ENCODE data around the gene GATB. TPM values are rescaled to one million over a fixed set of nuclear protein-coding genes. Genes with fewer than 3 reads are reported as not detected.

GATB gene
- total RNA-seq, 2 donors from 2014 or later: 28.1 to 131 TPM

GRCh38 chr4:151719956-151720334, 40.9 kb downstream of the GATB start:
- no peak overlapping the region for H3K4me3 ChIP-seq
- no peaks in the 10 kb centered on the region for H3K9me3 ChIP-seq
- H3K4me1 ChIP-seq: peaks cover 0 to 13% of the 10 kb centered on the region in 2 donors
- H3K36me3 ChIP-seq: no peaks in the 10 kb centered on the region
- H3K27me3 ChIP-seq: no peaks in the 10 kb centered on the region
- peak overlapping the region; percentile 68 to 79 for H3K27ac ChIP-seq
- no peak for DNase-seq (ENCODE audit: low spot score)
- TF ChIP-seq CTCF (IDR thresholded peaks at IDR 0.05): no peak

- Histone ChIP-seq H3K4me1 (peaks cover 0 to 13% of the 10 kb centered on the region in 2 donors), H3K9me3 (no peaks in the 10 kb centered on the region), H3K27ac (peak overlapping the region; percentile 68 to 79), H3K4me3 (no peak overlapping the region), H3K36me3 (no peaks in the 10 kb centered on the region), H3K27me3 (no peaks in the 10 kb centered on the region)
- no peak for TF ChIP-seq CTCF (IDR thresholded peaks at IDR 0.05)
- DNase-seq (ENCODE audit: low spot score): no peak
These were observed 41.5 kb downstream of the GATB start for GRCh38 chr4:151718984-151719955.

GRCh38 chr4:151717909-151718628, 42.7 kb downstream of the GATB start:
- H3K27me3 ChIP-seq: no peaks in the 10 kb centered on the region
- H3K4me3 ChIP-seq: no peak overlapping the region
- no peaks in the 10 kb centered on the region for H3K9me3 ChIP-seq
- no peak for DNase-seq (ENCODE audit: low spot score)
- peak overlapping the region in 1 of 2 donors; percentile 68 for H3K27ac ChIP-seq
- no peak for TF ChIP-seq CTCF (IDR thresholded peaks at IDR 0.05)
- H3K4me1 ChIP-seq: peaks cover 0 to 13% of the 10 kb centered on the region in 2 donors
- no peaks in the 10 kb centered on the region for H3K36me3 ChIP-seq

- no peak for TF ChIP-seq CTCF (IDR thresholded peaks at IDR 0.05)
- Histone ChIP-seq H3K4me3 (no peak overlapping the region), H3K36me3 (no peaks in the 10 kb centered on the region)
These were observed 43.5 kb downstream of the GATB start for GRCh38 chr4:151717314-151717713.

GRCh38 chr4:151716324-151716723, 44.5 kb downstream of the GATB start:
- no peak for DNase-seq (ENCODE audit: low spot score)
- Histone ChIP-seq H3K4me3 (no peak overlapping the region), H3K9me3 (no peaks in the 10 kb centered on the region), H3K27ac (peak overlapping the region in 1 of 2 donors; percentile 70), H3K36me3 (no peaks in the 10 kb centered on the region), H3K4me1 (peaks cover 0 to 13% of the 10 kb centered on the region in 2 donors), H3K27me3 (no peaks in the 10 kb centered on the region)
- no peak for TF ChIP-seq CTCF (IDR thresholded peaks at IDR 0.05)

More at GRCh38 chr4:151717314-151717713, 43.5 kb downstream of the GATB start:
- H3K4me1 ChIP-seq: peaks cover 0 to 13% of the 10 kb centered on the region in 2 donors
- H3K27me3 ChIP-seq: no peaks in the 10 kb centered on the region
- DNase-seq (ENCODE audit: low spot score): no peak
- H3K9me3 ChIP-seq: no peaks in the 10 kb centered on the region
- H3K27ac ChIP-seq: no peak overlapping the region

Measured in right atrium auricular region (tissue), 2 donors.